ENCODE results near the gene POP7. TPM values are rescaled to one million over a fixed set of nuclear protein-coding genes. Genes with fewer than 3 reads are reported as not detected.

The POP7 gene
- polyA plus RNA-seq, 1 donor from 2014 or later, result 92.1 TPM

- no peaks in the 10 kb centered on the region for H3F3A ChIP-seq (ENCODE audit: insufficient read depth, low read length, poor library complexity, severe bottlenecking)
- peaks cover 20% of the 10 kb centered on the region for H4K20me1 ChIP-seq (ENCODE audit: insufficient read depth)
- H3K36me3 ChIP-seq (ENCODE audit: insufficient read depth, low read length), result no peaks in the 10 kb centered on the region
- no peak for TF ChIP-seq REST (IDR thresholded peaks at IDR 0.05; ENCODE audit: borderline replicate concordance)
- TF ChIP-seq MXI1 (conservative IDR thresholded peaks at IDR 0.05; ENCODE audit: poor library complexity, severe bottlenecking), result peak; percentile 28
- H3K9ac ChIP-seq (ENCODE audit: low read length), result peak overlapping the region; percentile 83
- H3K4me3 ChIP-seq (ENCODE audit: low read length), result peak overlapping the region; percentile 95
- H3K4me2 ChIP-seq (ENCODE audit: low read length), result peak overlapping the region; percentile 96
- no peaks in the 10 kb centered on the region for H3K9me2 ChIP-seq (ENCODE audit: insufficient read depth, low read length)
- peak overlapping the region; percentile 34 for H3K27ac ChIP-seq (ENCODE audit: low read length)
- no peaks in the 10 kb centered on the region for H3K27me3 ChIP-seq (ENCODE audit: insufficient read depth, low read depth, low read length)
- peaks cover 49% of the 10 kb centered on the region for H3K79me2 ChIP-seq (replicated peaks; ENCODE audit: insufficient read depth, low read length)
- H2AFZ ChIP-seq (ENCODE audit: low read depth, low read length), result no peak overlapping the region
- no peaks in the 10 kb centered on the region for H3K9me3 ChIP-seq (ENCODE audit: low read length)
Measured at GRCh38 chr7:100693312-100694097, 12.4 kb upstream of the POP7 start.

- Histone ChIP-seq H3K9ac (ENCODE audit: low read length) (peak within 1 kb of the TSS; percentile 83), H3K36me3 (ENCODE audit: insufficient read depth, low read length) (no peaks in the 10 kb centered on the region), H4K20me1 (ENCODE audit: insufficient read depth) (peaks cover 20% of the 10 kb centered on the region), H3K9me3 (ENCODE audit: low read length) (no peaks in the 10 kb centered on the region), H2AFZ (ENCODE audit: low read depth, low read length) (peak within 1 kb of the TSS; percentile 60), H3K4me3 (ENCODE audit: low read length) (peak within 1 kb of the TSS; percentile 95), H3K79me2 (replicated peaks; ENCODE audit: insufficient read depth, low read length) (peaks cover 42% of the 10 kb centered on the region), H3K9me2 (ENCODE audit: insufficient read depth, low read length) (no peaks in the 10 kb centered on the region), H3K4me2 (ENCODE audit: low read length) (peak within 1 kb of the TSS; percentile 96), H3K27me3 (ENCODE audit: insufficient read depth, low read depth, low read length) (no peaks in the 10 kb centered on the region), H3K27ac (ENCODE audit: low read length) (peak within 1 kb of the TSS; percentile 44), H3F3A (ENCODE audit: insufficient read depth, low read length, poor library complexity, severe bottlenecking) (no peaks in the 10 kb centered on the region)
- TF ChIP-seq REST (IDR thresholded peaks at IDR 0.05; ENCODE audit: borderline replicate concordance) (no peak), POLR2AphosphoS5 (IDR thresholded peaks at IDR 0.05) (peak; percentile 66), CTCF (IDR thresholded peaks at IDR 0.05; ENCODE audit: poor library complexity, severe bottlenecking) (no peak), TAF1 (IDR thresholded peaks at IDR 0.05; ENCODE audit: low read depth) (peak; percentile 58)
Measured at GRCh38 chr7:100694098-100694745, 11.7 kb upstream of the POP7 start, which contains the start of gene GIGYF1. Gene GIGYF1, minus strand, starts transcription at chr7:100694250. Its CDS starts 6,012 bp downstream, at chr7:100688238.
